ENCODE results near the gene ZNF547. TPM values are rescaled to one million over a fixed set of nuclear protein-coding genes. Genes with fewer than 3 reads are reported as not detected.

Gene ZNF547
- total RNA-seq (2022; extraction: Qiagen RNA extraction) = 1.1 to 1.9 TPM (median 1.6 TPM) in 5 replicates

DNA sequence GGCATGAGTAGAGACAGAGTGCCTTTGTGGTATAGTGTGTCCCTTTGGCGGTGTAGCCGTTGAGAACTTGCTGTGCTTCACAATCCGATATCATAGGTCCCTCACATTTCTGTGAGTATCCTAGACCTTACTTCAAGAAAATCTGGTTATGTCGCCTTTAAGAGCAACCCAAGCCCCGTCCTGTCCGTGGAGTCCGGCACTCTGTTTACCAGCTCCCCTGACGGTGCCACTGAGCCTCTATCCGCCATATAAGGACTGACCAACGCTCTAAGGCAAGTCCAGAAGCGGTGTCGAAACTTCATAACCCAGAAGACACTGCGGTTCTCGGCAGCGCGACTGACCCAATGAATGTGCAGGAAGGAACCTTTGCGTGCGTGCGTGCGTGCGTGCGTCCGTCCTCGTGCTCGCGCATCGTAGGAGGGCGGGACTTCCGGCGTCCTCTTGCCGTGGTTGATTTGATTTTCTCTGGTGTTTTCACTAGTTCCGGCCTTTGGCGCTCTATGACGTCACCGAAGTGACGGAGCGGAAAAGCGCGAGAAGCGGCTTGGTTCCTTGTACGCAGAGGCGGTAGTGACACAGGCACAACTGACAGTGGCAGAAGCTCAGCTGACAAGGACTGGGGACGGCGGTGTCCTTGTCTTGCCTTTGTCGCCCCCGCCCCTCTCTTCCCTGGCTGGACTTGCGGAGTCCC lies at the start of gene ZNF547, which contains the start of gene TRAPPC2B:
Gene ZNF547 (plus strand): TSS at position 555 of the 691 bp plus-strand sequence. CDS start 5,005 bp downstream, outside the sequence.
Gene TRAPPC2B (plus strand): TSS at position 555 of the 691 bp plus-strand sequence. CDS start 1,283 bp downstream, outside the sequence.

DNA sequence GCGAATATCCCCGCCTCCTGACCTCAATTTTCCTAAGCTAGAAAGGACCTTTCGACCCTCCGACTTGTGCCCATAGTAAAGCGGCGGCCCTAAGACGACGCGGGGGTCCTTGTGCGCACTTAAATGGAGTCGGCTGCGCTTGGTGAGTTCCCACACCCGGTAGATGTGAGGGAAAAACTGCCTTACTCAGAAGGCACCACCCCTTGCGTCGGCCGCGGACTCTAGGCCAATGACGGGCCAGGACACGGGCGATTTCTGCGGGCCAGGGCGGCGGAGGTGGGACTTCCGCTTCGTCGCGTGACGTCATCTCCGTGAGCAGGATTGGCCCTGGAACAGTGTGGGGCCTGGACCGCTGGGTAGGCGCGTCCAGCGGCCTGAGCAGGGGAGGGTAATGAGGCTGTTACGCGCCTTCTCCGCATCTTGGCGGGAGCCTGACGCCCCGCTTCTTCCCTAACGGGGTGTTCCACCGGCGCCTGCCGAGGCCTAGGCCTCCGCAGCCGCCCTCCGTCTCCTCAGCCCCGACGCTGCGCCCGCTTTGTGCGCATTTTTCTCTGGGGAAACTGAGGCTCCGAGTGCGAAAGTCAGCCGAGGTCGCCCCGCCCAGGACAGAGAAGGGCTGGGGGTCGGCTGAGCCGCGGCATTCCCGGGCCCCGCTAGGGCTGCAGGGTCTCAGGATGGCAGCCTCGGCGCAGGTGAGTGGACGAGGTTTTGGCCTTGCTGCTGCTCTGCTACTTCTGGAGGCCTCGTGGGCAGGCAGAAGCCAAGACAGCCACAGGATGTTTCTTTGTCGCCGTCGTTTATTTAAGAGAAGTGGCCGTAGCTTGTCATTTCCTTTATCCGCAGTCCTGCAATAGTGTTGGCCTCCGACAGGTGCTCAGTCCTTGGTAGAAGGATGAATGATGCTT lies 42.9 kb upstream of the ZNF547 start, which contains the start of gene ZNF543:
Gene ZNF543 (plus strand): TSS at position 293 of the 905 bp plus-strand sequence. CDS start 382 bp downstream, at position 675.

DNA sequence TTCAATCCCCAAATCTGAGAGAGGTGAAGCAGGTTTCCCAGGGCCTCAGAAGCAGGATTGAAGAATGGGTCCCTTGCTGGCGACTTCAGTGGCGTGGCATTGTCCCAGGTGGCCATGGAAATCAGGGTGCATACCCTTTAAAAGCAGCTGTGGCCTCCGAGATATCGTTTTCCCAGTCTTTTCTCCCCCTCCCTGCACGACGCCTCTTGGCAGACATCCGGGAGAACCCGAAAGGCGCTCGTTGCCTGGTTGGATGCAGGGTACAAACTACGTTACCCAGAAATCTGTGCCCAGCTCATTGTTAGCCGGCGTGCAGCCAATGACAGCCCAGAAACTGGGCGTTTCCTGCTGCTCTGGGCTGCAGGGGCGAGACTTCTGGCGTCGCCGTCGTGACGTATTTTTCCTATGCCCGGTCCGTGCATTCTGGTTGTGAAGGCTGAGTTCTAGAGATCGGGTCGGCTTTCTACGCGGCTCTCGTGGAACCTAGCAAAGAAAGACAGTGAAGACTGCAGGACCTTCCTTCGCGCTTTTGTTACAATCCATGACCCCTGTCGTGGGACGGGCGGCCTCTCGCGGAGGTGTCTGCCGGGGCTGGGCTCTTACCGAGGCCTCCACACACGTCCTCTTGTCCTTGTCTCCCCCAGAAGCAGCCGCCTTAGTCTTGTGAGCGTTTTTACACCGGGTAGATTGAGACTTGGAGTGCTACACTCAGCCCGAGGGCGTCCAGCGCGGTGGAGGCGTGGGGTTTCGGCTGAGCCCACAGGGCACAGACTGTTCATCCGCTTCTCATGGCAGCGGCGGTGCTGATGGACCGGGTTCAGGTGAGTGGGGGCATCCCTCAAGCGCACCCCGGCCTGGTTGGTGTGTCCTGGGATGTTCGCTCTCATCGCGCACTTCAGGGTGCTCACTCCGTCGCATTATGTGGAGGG lies 12.2 kb upstream of the ZNF547 start, which contains the start of gene ZNF304:
Gene ZNF304 (plus strand): TSS at position 395 of the 929 bp plus-strand sequence. CDS start 394 bp downstream, at position 789.

DNA sequence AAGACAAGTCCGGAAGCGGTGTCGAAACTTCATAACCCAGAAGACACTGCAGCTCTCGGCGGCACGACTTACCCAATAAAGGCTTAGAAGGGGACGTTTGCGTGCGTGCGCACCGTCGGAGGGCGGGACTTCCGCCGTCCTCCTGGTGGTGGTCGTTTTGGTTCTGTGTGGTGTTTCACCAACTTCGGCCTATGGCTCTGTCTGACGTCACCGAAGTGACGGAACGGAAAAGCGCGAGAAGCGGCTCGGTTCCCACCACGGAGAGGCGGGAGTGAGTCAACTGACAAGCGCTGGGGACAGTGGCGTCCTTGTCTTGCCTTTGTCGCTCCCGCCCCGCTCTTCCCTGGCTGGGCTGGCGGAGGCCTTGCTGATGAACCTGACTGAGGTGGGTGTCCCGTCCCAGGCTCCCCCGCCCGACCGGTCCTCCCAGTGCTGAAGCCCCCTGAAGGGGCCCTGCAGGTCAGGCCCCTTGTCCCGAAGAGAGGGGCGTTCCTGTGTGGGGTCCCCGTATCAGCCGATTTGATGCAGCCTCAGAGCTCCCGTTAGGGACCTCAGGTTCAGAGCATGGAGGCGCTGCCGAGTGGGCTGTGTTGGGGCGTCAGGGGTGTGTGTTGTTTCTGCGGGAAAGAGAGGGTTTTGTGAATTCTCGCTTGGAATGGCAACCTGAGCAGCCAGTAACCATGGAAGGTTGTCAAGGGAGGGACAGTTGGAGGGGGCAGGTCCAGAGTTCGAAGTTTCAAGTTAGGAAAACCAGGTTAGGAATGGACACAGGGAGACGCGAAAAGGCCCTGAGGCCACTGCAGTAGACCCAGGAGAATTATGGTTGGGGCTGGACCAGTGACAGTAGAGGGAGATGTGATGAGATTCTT lies 26.6 kb downstream of the ZNF547 start, which contains the start of gene ZNF548:
Gene ZNF548 (plus strand): TSS at position 125 of the 869 bp plus-strand sequence. CDS start 246 bp downstream, at position 371.

DNA sequence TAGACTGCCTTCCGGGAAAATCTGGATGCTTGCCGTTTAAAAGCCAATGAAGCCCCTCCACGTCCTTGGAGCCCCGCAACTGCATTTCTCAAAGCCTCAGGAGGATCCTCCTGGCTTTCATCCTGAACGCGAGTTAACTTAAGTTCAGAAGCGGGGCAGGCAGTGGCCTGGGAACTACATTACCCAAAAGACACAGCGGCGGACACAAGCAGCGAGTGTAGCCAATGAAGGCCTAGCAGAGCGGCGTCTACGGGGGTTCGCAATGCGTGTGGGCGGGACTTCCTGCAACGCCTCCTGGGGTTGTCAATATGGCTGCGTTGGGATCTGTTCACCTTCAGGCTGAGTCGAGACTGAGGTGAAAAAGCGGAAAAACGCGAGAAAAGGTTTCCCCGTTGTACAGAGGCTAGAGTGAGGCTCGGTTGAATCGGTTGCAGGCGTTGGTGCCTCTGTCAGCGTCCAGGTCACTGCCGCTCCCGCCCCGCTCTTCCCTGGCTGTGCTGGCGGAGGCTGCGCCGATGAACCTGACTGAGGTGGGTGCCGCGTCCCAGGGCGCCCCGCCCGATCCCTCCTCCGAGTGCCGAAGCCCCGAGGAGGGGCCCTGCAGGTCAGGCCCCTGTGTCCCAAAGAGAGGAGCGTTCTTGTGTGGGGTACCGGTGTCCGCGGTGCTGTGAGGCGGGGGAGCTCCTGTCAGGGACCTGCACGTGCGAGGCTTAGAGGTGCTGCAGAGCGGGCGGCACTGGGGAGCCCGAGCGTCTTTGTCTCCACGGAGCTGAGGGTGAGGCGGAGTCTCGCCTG lies 47.7 kb downstream of the ZNF547 start, which contains the start of gene ZNF17:
Gene ZNF17 (plus strand): TSS at position 285 of the 795 bp plus-strand sequence. CDS start 2,455 bp downstream, outside the sequence.

Other genes with a start within 250 kb of the ZNF547 start
- not detected in 5 replicates for gene USP29, start 243.6 kb upstream of the ZNF547 start, total RNA-seq (2022; extraction: Qiagen RNA extraction)
- gene ZIM3, start 218.3 kb upstream of the ZNF547 start, total RNA-seq (2022; extraction: Qiagen RNA extraction) = not detected in 5 replicates
- gene DUXA, start 196.1 kb upstream of the ZNF547 start, total RNA-seq (2022; extraction: Qiagen RNA extraction) = not detected in 5 replicates
- 5.5 to 9.3 TPM (median 9.0 TPM) in 5 replicates for gene ZNF264, start 172.1 kb upstream of the ZNF547 start, total RNA-seq (2022; extraction: Qiagen RNA extraction)
- 0.20 to 0.54 TPM (median 0.37 TPM) in 4 of 5 replicates, not detected in the other for gene AURKC, start 132.5 kb upstream of the ZNF547 start, total RNA-seq (2022; extraction: Qiagen RNA extraction)
- gene ZNF805, start 122.9 kb upstream of the ZNF547 start, total RNA-seq (2022; extraction: Qiagen RNA extraction) = 1.3 to 2.3 TPM (median 1.7 TPM) in 5 replicates
- 0.79 to 1.3 TPM (median 1.1 TPM) in 5 replicates for gene ZNF460, start 83.1 kb upstream of the ZNF547 start, total RNA-seq (2022; extraction: Qiagen RNA extraction)
- 1.0 to 1.7 TPM (median 1.3 TPM) in 5 replicates for gene ZNF543, start 43.1 kb upstream of the ZNF547 start, total RNA-seq (2022; extraction: Qiagen RNA extraction)
- 1.9 to 2.4 TPM (median 2.1 TPM) in 5 replicates for gene ZNF304, start 12.3 kb upstream of the ZNF547 start, total RNA-seq (2022; extraction: Qiagen RNA extraction)
- 14.9 to 16.4 TPM (median 15.4 TPM) in 5 replicates for gene TRAPPC2B, start within 50 bp of the ZNF547 start, total RNA-seq (2022; extraction: Qiagen RNA extraction)
- 3.5 to 4.4 TPM (median 4.1 TPM) in 5 replicates for gene ZNF548, start 26.3 kb downstream of the ZNF547 start, total RNA-seq (2022; extraction: Qiagen RNA extraction)
- gene ZNF17, start 47.6 kb downstream of the ZNF547 start, total RNA-seq (2022; extraction: Qiagen RNA extraction) = 3.9 to 6.7 TPM (median 5.0 TPM) in 5 replicates
- gene ZNF749, start 71.8 kb downstream of the ZNF547 start, total RNA-seq (2022; extraction: Qiagen RNA extraction) = 13.7 to 16.8 TPM (median 16.0 TPM) in 5 replicates
- 0.05 to 0.07 TPM (median 0.07 TPM) in 4 of 5 replicates, not detected in the other for gene VN1R1, start 93.6 kb downstream of the ZNF547 start, total RNA-seq (2022; extraction: Qiagen RNA extraction)
- 0.90 to 1.7 TPM (median 1.4 TPM) in 5 replicates for gene ZNF772, start 114.0 kb downstream of the ZNF547 start, total RNA-seq (2022; extraction: Qiagen RNA extraction)
- 5.6 to 8.0 TPM (median 6.6 TPM) in 5 replicates for gene ZNF419, start 124.2 kb downstream of the ZNF547 start, total RNA-seq (2022; extraction: Qiagen RNA extraction)
- 3.9 to 6.3 TPM (median 4.6 TPM) in 5 replicates for gene ZNF773, start 136.4 kb downstream of the ZNF547 start, total RNA-seq (2022; extraction: Qiagen RNA extraction)
- 1.5 to 1.9 TPM (median 1.7 TPM) in 5 replicates for gene ZNF549, start 163.8 kb downstream of the ZNF547 start, total RNA-seq (2022; extraction: Qiagen RNA extraction)
- gene ZNF550, start 196.3 kb downstream of the ZNF547 start, total RNA-seq (2022; extraction: Qiagen RNA extraction) = 2.8 to 4.1 TPM (median 3.8 TPM) in 5 replicates
- gene ZNF416, start 215.4 kb downstream of the ZNF547 start, total RNA-seq (2022; extraction: Qiagen RNA extraction) = 3.5 to 4.3 TPM (median 4.3 TPM) in 5 replicates
- gene ZIK1, start 220.6 kb downstream of the ZNF547 start, total RNA-seq (2022; extraction: Qiagen RNA extraction) = not detected in 5 replicates
- gene ZNF530, start 236.3 kb downstream of the ZNF547 start, total RNA-seq (2022; extraction: Qiagen RNA extraction) = 4.3 to 5.7 TPM (median 4.9 TPM) in 5 replicates